LNCaP clone FGC (cell line): ENCODE results near the gene SUSD3.
"Not testable (repeated sequence)": the region's sequence is repeated elsewhere in the genome, so short reads cannot be mapped to it uniquely, and the experiment has no call there.

Source experiments
- DNase-seq: peaks from one replicate; pipeline ENCODE4 v3.0.0-alpha.2; 2011; ENCODE audit warnings: low read depth
- H3K4me3 ChIP-seq: 2 replicates; pipeline ENCODE4 v1.5.1; 2011; ENCODE audit warnings: mild to moderate bottlenecking, low read depth, low read length, control low read depth
- TF ChIP-seq, protein P1 (sequence below): IDR thresholded peaks from 2 replicates; pipeline ENCODE4 v1.5.1; 2012; ENCODE audit warnings: mild to moderate bottlenecking; ENCODE audit not compliant: control insufficient read depth, insufficient read depth; ENCODE audit errors: extremely low read depth

SUSD3 gene

GRCh38 chr9:93096131-93096802 is 37.8 kb downstream of the SUSD3 start, which contains the start of gene CARD19:
Gene CARD19 (plus strand): TSS chr9:93096217. CDS start chr9:93096346, 129 bp downstream.
- peak within 1 kb of the TSS; percentile 79 for H3K4me3 ChIP-seq
- TF ChIP-seq, protein P1, sequence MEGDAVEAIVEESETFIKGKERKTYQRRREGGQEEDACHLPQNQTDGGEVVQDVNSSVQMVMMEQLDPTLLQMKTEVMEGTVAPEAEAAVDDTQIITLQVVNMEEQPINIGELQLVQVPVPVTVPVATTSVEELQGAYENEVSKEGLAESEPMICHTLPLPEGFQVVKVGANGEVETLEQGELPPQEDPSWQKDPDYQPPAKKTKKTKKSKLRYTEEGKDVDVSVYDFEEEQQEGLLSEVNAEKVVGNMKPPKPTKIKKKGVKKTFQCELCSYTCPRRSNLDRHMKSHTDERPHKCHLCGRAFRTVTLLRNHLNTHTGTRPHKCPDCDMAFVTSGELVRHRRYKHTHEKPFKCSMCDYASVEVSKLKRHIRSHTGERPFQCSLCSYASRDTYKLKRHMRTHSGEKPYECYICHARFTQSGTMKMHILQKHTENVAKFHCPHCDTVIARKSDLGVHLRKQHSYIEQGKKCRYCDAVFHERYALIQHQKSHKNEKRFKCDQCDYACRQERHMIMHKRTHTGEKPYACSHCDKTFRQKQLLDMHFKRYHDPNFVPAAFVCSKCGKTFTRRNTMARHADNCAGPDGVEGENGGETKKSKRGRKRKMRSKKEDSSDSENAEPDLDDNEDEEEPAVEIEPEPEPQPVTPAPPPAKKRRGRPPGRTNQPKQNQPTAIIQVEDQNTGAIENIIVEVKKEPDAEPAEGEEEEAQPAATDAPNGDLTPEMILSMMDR, result no peak
- no peak for DNase-seq

- no peak for DNase-seq
- TF ChIP-seq, protein P1, result no peak
- H3K4me3 ChIP-seq, result peak overlapping the region; percentile 79
Measured at GRCh38 chr9:93096811-93097382, 38.4 kb downstream of the SUSD3 start.

DNA sequence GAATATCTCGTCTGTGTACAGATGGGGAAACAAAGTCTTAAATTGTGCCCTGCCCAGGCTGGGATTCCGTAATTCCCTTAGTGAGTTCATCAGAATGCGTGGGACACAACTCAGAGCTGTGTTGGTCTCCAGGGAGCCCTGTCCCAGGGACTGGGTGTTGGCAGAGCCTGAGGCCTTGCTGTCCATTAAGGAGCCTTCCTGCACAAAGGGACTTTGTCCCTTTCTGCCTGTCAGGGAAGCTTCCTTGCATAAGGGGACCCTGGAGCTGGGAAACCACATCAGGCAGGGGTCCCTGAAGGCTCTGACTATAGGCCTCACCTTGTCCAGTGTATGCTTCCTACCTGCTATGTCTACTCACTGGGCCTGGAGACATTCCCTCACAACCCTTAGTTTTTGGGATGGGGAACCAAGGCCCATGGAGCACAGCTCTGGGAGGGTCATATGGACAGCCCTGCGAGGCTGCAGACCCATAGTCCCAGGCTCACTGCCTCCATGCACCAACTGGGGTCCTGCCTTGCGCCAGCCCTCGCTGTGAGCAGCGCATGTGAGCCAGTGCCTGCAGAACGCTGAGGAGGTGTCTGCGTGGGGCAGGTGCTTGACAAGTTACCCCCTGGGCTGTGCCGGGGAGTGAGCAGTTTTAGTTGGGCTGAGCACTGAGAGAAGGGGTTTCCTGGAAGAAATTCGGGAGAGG is 39.2 kb downstream of the SUSD3 start:
- TF ChIP-seq, protein P1, result no peak
- H3K4me3 ChIP-seq, result no peak overlapping the region
- DNase-seq, result no peak

DNA sequence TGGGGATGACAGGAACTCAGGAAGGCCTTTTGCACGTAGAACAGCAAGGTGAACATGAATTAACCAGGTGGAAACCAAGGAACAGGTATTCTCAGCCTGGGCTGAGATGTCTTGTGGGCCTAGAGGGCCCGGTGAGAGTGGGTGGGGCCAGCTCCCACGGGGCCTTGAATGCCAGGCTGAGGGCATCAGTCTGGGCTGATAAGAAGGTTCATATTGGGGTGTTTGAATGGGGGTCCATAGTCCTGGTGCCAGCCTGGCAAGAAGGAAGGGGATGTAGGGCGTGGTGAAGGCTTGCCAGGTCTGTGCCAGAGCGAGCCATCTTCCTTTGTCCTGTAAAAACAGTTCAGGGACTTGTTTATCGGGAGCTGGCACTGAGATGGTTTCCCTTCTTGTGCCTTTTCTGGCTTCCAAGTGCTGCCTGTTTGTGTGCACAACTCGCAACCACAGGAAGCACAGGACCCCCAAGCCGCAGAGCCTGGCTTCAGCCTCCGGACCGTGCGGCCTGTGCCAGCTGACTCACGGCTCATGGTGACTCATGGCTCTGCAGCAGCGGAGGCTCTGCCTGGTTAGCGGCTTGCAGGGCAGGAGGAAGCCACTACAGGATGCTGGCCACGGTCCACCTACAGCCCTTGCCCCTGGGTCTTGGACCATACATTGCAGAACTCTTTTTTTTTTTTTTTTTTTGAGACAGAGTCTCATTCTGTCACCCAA is 39.9 kb downstream of the SUSD3 start:
- DNase-seq, result no peak
- H3K4me3 ChIP-seq, result no peak overlapping the region
- TF ChIP-seq, protein P1, result no peak

DNA sequence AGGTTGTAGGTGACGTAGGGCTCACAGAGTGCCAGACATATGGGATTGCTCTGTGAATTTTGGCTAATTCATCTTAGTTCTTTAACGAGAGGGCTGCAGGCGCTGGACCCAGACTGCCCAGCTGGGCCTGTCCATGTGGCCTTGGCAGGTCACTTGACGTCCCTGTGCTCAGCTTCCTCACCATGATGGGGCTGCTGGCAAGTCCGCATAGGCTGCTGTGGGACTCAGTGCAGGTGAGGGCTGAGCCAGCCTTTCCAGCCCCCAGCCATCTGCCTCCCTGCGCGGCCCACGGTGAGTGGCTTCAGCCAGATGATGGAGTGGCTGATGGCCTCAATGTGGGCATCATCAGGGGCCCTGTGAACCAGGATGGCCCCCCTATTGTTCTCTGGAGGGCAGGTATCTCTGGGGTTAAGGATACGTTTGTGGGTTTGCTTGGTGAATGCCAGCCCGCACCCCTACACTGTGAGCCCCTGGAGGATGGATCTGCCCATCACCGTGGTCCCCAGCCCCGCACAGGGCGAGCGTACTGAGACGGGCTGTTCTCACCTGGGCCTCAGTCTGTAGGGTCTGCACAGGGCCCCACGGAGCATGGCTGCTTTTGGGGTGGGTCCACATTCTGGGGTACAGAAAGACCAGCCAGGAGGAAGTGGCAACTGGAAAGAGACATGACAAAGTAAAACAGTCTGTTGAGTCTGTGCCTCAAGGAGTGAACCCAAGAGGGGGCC is 41.2 kb downstream of the SUSD3 start:
- DNase-seq, result no peak
- H3K4me3 ChIP-seq, result no peak overlapping the region
- TF ChIP-seq, protein P1, result no peak

- H3K4me3 ChIP-seq, result no peak overlapping the region
- TF ChIP-seq, protein P1, result no peak
- no peak for DNase-seq
Measured at GRCh38 chr9:93100276-93100636, 41.8 kb downstream of the SUSD3 start.

DNA sequence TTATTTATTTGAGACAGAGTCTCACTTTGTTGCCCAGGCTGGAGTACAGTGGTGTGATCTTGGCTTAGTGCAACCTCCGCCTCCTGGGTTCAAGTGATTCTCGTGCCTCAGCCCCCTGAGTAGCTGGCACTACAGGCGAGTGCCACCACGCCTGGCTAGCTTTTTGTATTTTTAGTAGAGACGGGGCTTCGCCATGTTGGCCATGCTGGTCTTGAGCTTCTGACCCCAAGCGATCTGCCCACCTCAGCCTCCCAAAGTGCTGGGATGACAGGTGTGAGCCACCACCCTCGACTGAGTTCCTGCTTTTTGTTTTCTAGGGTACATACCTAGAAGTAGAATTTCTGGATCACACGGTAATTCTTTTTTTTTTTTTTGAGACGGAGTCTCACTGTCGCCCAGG is 42.6 kb downstream of the SUSD3 start:
- not testable (repeated sequence) for DNase-seq, H3K4me3 ChIP-seq
